ENCODE results near the gene ZNF18.
"Not testable (repeated sequence)": the region's sequence is repeated elsewhere in the genome, so short reads cannot be mapped to it uniquely, and the experiment has no call there.

Gene ZNF18

DNA sequence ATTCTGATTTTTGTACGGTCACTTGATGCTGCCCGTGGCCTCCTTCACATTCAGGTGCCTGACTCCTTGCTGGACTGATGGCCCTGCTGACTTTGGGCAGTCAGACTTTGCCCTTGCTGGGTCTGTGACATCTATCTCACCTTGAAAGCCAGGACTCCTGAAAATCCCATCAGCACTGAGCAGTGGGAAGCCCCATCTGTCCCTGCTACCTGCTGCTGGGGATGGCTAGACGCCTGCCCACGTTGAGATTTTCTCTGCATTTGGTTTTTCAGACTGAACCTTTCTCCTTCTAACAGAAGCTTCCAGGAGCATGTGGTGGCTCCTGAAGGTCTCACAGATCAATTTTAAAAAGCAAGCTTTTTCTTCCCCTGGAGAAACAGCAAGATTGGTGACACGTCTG is 10.2 kb upstream of the ZNF18 start:
- no peak for ATAC-seq
- no peak overlapping the region for H3K27ac Mint-ChIP-seq
- no peaks in the 10 kb centered on the region for H3K9me3 Mint-ChIP-seq
- no peaks in the 10 kb centered on the region for H3K36me3 Mint-ChIP-seq
- H3K4me1 Mint-ChIP-seq, result no peaks in the 10 kb centered on the region
- H3K27me3 Mint-ChIP-seq, result peaks cover 4% of the 10 kb centered on the region
- no peak overlapping the region for H3K4me3 Mint-ChIP-seq

DNA sequence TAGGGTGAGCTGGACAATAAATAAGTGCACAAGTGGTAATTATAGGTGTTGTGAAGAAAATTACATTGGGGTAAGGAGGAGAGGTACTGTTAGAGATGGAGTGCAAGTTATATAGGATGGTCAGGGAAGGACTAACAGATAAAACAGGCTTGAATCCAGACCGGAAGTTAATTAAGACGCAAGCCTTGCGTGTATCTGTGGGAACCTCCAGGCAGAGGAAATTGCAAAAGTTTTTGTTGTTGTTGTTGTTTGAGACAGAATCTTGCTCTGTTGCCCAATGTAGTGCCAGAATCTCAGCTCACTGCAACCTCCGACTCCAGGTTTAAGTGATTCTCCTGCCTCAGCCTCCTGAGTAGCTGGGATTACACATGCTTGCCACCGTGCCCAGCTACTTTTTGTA is 2.4 kb upstream of the ZNF18 start:
- Mint-ChIP-seq H3K4me3 (no peak overlapping the region), H3K27ac (no peak overlapping the region), H3K27me3 (no peaks in the 10 kb centered on the region), H3K36me3 (no peaks in the 10 kb centered on the region), H3K4me1 (peaks cover 13% of the 10 kb centered on the region), H3K9me3 (peaks cover 4% of the 10 kb centered on the region)
- ATAC-seq, result no peak

DNA sequence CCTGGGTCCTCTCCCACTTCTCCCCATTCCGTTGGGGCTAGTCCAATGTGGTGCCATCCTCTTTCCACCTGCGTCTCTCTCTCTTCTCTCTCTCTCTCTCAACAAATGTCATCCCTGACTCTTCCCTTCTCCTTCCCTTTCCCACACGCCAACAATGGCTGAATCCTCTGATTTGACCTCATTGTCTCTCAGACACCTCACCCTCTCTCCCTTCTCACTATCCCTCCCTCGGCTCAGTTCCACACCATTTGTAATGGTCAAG is 628 bp upstream of the ZNF18 start:
- no peaks in the 10 kb centered on the region for H3K36me3 Mint-ChIP-seq
- H3K27ac Mint-ChIP-seq, result peak overlapping the region; percentile 88
- H3K27me3 Mint-ChIP-seq, result no peaks in the 10 kb centered on the region
- ATAC-seq, result no peak
- peaks cover 4% of the 10 kb centered on the region for H3K9me3 Mint-ChIP-seq
- peaks cover 14% of the 10 kb centered on the region for H3K4me1 Mint-ChIP-seq
- peak overlapping the region; percentile 88 for H3K4me3 Mint-ChIP-seq

DNA sequence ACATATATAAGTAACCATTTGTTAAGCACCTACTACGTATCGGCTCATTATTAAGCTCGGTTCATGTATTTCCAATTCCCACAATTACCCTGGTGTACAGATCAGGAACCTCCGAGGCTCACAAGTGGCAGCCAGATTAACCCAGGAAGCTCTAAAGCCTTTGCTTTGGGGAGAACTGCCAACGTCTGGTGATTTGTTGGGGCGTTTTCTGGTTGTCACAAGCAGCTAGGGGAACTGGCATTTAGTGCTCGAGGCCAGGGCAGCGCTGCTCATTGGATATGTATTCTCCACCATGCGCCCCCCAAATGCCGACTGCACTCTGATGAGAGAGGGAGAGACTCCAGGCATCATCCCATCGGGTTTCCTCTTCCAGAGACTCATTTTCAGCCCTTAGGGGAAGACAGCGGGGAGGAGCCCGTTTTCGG is 541 bp downstream of the ZNF18 start:
- H3K4me1 Mint-ChIP-seq, result peaks cover 14% of the 10 kb centered on the region
- peaks cover 4% of the 10 kb centered on the region for H3K9me3 Mint-ChIP-seq
- peak; percentile 67 for ATAC-seq
- peak overlapping the region; percentile 88 for H3K27ac Mint-ChIP-seq
- peak overlapping the region; percentile 88 for H3K4me3 Mint-ChIP-seq
- no peaks in the 10 kb centered on the region for H3K27me3 Mint-ChIP-seq
- H3K36me3 Mint-ChIP-seq, result peaks cover 10% of the 10 kb centered on the region

DNA sequence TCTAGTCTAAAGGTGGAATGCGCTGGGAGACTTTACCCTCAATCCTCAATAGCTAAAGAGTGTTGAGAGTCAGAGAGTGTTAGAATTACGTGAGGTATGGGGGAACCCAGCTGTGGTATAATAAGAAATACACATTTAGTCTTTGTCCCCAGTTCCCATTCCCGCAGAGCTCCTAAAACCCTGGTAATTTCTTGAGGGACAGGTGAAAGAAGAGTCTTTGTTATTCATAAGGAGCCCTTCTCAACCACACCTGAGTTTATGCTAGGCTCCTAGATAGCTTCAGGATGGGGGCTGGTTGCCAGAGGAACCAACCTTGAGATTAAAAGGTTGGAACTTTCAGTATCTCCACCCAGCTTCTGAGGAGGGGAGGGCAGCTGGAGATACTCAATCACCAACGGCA is 5.8 kb downstream of the ZNF18 start:
- Mint-ChIP-seq H3K27ac (no peak overlapping the region), H3K4me3 (no peak overlapping the region), H3K4me1 (peaks cover 22% of the 10 kb centered on the region), H3K36me3 (peaks cover 42% of the 10 kb centered on the region), H3K27me3 (no peaks in the 10 kb centered on the region), H3K9me3 (no peaks in the 10 kb centered on the region)
- ATAC-seq, result no peak

DNA sequence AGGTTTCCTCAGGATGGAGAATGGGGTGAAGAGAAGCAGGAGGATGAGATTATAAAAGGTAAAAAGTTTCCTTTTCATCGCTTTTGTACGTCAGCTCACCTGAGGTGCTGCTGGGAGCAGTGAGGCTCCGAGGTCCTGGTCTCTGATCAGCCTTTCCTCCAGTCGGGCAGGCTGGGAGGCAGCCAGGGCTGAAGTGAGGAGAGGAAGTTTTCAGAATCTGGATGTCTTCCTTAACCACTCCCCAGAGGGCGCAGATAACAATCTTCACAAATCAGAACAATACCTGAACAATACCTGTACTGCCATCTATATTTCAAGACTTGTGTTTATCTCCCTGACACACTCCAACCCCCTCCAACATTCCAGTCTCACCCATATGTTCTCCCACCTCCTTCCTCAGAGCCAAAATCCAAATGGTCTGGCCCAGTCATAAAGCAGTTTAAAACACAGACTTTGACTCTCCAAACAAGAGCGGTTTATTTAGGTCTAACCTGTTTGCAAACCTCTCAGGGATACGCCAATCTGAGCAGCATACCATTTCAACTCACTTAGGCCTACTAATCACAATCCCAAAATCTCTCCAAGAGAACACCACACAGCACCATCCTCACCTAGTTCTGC is 6.8 kb downstream of the ZNF18 start:
- no peak for ATAC-seq
- H3K4me1 Mint-ChIP-seq, result peaks cover 22% of the 10 kb centered on the region
- H3K4me3 Mint-ChIP-seq, result no peak overlapping the region
- no peaks in the 10 kb centered on the region for H3K27me3 Mint-ChIP-seq
- H3K36me3 Mint-ChIP-seq, result peaks cover 42% of the 10 kb centered on the region
- no peaks in the 10 kb centered on the region for H3K9me3 Mint-ChIP-seq
- no peak overlapping the region for H3K27ac Mint-ChIP-seq

DNA sequence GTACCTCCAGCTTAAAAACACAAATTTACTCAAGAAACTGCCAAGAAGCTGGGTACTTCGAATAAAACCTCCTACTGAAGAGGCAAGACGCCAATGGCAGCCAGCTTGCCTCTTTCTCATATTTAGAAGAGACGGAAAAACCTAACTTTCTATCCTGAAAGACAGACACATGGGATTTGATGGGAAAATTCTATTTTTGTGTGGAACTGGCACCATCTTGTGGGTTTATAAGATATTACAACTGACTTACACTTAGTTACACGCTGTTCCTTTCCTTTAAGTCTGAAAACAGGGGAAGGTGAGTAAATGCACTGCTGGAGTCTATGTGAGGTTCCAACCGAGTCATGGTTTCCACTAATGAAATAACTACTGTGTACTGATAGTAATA is 10.3 kb downstream of the ZNF18 start:
- Mint-ChIP-seq H3K27ac (no peak overlapping the region), H3K36me3 (peaks cover 63% of the 10 kb centered on the region), H3K4me3 (no peak overlapping the region), H3K27me3 (no peaks in the 10 kb centered on the region), H3K9me3 (no peaks in the 10 kb centered on the region), H3K4me1 (peaks cover 17% of the 10 kb centered on the region)
- ATAC-seq, result no peak

DNA sequence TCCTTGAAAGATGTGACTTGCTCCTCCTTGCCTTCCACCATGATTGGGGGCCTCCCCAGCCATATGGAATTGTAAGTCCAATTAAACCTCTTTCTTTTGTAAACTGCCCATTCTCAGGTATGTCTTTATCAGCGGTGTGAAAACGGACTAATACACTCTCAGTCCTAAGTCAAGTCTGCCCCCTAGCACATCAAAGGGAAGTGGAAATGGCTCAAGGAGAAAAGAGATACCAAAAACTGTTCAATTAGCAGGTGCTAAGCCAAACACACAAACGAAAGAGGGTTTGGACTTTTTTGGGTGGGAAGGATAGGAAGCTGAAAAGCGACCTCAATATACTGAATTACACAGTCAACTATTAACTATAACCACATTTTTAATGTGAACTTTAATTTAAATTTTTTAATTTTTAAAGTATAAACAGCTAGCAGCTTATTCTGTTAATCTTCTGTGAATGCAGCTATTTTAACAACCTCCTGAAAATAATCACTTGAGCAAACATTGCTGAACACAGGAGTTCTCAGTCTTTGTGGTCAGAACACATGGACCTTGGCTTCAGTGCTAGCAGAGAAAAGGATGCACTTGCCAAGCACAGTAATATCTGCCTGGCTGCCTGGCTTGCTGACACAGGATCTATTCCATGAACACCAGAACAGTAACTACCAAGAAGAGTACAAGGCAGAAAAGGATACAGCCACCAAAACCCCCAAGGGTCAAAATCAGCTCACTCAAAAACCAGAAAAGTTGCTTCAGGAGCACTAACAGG is 10.9 kb downstream of the ZNF18 start:
- Mint-ChIP-seq H3K9me3 (no peaks in the 10 kb centered on the region), H3K27ac (no peak overlapping the region), H3K27me3 (no peaks in the 10 kb centered on the region), H3K4me3 (no peak overlapping the region), H3K4me1 (peaks cover 17% of the 10 kb centered on the region), H3K36me3 (peaks cover 66% of the 10 kb centered on the region)
- no peak for ATAC-seq

DNA sequence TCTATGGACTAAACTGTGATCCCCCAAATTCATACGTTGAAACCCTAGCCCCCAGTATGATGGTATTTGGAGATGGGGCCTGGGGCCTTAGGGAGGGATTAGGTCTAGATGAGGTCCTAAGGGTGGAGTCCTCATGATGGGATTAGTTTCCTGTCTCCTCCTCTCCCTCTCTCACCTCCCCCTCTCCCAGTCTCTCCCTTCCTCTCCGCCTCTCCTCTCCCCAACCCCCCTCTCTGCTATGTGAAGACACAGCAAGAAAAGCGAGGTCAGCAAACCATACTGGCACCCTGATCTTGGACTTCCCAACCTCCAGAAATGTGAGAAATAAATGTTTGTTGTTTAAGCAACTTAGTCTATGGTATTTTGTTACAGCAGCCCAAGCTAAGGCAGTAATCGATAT is 15.4 kb downstream of the ZNF18 start:
- Mint-ChIP-seq H3K36me3 (peaks cover 65% of the 10 kb centered on the region), H3K4me3 (no peak overlapping the region), H3K27me3 (no peaks in the 10 kb centered on the region), H3K4me1 (no peaks in the 10 kb centered on the region), H3K9me3 (no peaks in the 10 kb centered on the region), H3K27ac (no peak overlapping the region)
- no peak for ATAC-seq

DNA sequence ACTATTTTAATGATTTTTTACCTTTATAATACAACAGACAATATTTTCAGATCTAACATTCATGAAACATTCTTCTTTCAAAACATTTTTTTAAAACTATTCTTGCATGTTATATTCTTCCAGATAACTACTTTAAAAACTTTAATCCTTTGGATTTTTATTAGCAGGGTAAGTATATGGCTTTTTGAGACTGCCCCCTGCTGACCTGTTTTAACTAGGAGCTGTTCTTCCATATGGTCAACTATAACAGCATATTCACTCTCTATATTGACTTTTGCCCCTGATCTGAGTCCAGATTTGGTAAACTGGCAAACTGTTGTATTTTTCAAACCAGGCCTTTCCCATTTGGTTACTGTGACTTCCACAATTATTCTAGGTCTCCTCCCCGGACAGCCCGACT is 16.5 kb downstream of the ZNF18 start:
- H3K4me1 Mint-ChIP-seq, result no peaks in the 10 kb centered on the region
- no peak overlapping the region for H3K27ac Mint-ChIP-seq
- H3K9me3 Mint-ChIP-seq, result no peaks in the 10 kb centered on the region
- H3K36me3 Mint-ChIP-seq, result peaks cover 76% of the 10 kb centered on the region
- no peaks in the 10 kb centered on the region for H3K27me3 Mint-ChIP-seq
- ATAC-seq, result no peak
- no peak overlapping the region for H3K4me3 Mint-ChIP-seq

DNA sequence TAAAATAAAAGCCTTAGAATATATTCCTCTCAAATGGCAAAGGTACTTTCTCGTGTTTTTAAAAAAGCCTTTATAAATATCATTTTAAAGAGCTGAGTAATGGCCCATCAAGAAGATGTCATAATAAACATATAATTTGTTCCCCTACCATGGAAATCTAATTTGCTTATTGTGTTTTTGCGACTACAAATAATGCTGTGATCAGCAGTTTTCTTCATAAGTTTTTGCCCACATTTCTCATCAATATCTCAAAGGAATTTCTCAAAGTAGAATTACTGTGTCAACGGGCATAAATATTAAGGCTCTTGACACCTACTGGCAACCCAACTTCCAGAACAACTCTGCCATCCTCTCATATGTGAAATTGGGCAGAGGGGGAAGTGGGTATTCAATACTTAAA is 17.5 kb downstream of the ZNF18 start:
- Mint-ChIP-seq H3K27me3 (no peaks in the 10 kb centered on the region), H3K36me3 (peaks cover 84% of the 10 kb centered on the region), H3K9me3 (no peaks in the 10 kb centered on the region), H3K4me3 (no peak overlapping the region), H3K4me1 (no peaks in the 10 kb centered on the region), H3K27ac (no peak overlapping the region)
- no peak for ATAC-seq

DNA sequence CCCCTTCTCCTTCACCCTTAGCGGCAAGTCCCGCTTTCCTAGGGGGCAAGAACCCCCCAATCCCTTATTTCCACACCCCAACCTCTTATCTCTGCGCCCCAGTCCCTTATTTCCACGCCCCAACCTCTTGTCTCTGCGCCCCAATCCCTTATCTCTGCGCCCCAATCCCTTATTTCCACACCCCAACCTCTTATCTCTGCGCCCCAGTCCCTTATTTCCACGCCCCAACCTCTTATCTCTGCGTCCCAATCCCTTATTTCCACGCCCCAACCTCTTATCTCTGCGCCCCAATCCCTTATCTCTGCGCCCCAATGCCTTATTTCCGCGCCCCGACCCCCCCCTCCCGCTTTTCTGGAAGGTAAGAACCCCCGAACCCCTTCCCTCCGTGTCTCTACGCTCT is 24.5 kb downstream of the ZNF18 start:
- H3K36me3 Mint-ChIP-seq, result peaks cover 72% of the 10 kb centered on the region
- ATAC-seq, H3K27me3 Mint-ChIP-seq, H3K4me1 Mint-ChIP-seq, H3K27ac Mint-ChIP-seq, H3K4me3 Mint-ChIP-seq: not testable (repeated sequence)
- peaks cover 12% of the 10 kb centered on the region for H3K9me3 Mint-ChIP-seq

DNA sequence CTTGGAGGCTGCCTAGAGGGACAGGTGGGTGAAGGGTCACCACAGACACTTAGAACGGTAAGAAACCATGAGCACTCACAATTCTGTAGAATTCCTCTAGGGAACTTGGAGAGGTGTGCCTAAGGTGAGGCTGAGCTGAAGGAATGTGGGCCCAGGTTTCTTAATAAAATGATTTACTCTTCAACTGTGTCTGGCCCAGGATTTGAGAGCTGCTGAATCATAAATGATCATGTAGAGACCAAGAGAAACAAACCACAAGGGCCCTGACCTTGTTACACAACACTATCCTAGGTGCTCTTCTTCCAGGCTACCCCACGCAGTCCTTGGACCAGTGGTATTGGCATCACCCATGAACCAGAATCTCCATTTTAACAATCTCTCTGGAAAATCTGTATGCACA is 27.7 kb downstream of the ZNF18 start:
- Mint-ChIP-seq H3K4me1 (no peaks in the 10 kb centered on the region), H3K27me3 (no peaks in the 10 kb centered on the region), H3K9me3 (peaks cover 31% of the 10 kb centered on the region), H3K27ac (no peak overlapping the region), H3K4me3 (no peak overlapping the region), H3K36me3 (peaks cover 67% of the 10 kb centered on the region)
- no peak for ATAC-seq

DNA sequence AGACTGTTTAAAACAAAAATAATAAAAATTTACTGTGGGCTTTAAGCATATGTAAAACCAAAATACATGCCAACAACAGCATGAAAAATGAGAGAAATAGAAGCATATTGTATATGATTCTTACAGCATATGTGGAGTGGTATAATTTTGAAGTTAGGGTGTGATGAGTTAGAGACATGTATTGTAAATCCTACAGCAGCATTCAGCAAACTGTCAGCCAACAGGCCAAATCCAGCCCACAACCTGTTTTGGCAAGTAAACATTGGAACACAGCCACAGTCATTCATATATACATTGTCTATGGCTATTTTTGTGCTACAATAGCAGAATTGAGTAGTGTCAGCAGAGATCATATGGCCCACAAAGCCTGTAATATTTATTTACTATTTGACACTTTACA is 42.3 kb downstream of the ZNF18 start:
- no peak overlapping the region for H3K4me3 Mint-ChIP-seq
- no peaks in the 10 kb centered on the region for H3K4me1 Mint-ChIP-seq
- H3K9me3 Mint-ChIP-seq, result peaks cover 9% of the 10 kb centered on the region
- H3K36me3 Mint-ChIP-seq, result peaks cover 50% of the 10 kb centered on the region
- H3K27ac Mint-ChIP-seq, result no peak overlapping the region
- ATAC-seq, result no peak
- no peaks in the 10 kb centered on the region for H3K27me3 Mint-ChIP-seq

DNA sequence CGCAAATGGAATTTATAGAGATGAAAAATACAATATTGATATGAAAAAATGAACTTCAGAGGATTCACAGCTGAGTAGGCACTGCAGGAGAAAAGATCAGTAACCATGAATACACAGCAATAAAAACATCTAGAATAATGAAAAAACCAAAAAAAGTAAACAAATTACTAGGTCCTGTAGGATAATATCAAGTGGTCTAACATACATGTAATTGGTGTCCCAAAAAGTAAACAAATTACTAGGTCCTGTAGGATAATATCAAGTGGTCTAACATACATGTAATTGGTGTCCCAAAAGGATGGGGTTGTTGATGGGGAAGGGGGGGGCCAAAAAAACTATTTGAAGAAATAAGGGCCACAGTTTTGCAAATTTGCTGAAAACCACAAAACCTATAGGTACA is 43.4 kb downstream of the ZNF18 start:
- Mint-ChIP-seq H3K27me3 (no peaks in the 10 kb centered on the region), H3K9me3 (peaks cover 9% of the 10 kb centered on the region), H3K27ac (no peak overlapping the region), H3K36me3 (peaks cover 50% of the 10 kb centered on the region), H3K4me3 (no peak overlapping the region), H3K4me1 (no peaks in the 10 kb centered on the region)
- no peak for ATAC-seq

DNA sequence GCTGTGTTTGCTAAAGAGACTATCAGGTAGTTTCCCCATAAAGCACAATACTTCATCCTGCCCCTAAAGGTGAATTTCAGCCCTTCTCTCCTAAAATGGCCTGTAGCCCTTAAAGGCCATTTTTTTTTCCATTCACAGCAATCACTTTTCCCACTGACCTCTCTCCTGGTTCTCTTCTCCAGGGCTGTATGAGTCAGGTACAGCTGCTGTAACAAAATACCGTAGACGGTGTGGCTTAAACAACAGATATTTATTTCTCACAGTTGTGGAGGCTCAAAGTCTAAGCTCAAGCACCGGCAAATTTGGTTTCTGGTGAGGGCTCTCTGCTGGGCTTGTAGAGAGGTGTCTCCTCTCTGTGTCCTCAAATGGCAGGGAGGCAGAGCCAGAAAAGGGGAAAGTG is 44.7 kb downstream of the ZNF18 start:
- Mint-ChIP-seq H3K36me3 (peaks cover 39% of the 10 kb centered on the region), H3K27ac (no peak overlapping the region), H3K27me3 (no peaks in the 10 kb centered on the region), H3K4me3 (no peak overlapping the region), H3K4me1 (no peaks in the 10 kb centered on the region), H3K9me3 (peaks cover 7% of the 10 kb centered on the region)
- ATAC-seq, result no peak

All from stimulated activated memory B cell treated with anti-CD40 and anti-IgM and Interleukin-4, amounts not matched to agents 10 μg/mL and 1 μg/mL and 100 μg/mL, for 72 hours (primary cell).